Inflammatory macrophage treated with lipopolysaccharide for 1 hour (primary cell): Measurements from ENCODE around the gene SIRT6.
"Not testable (repeated sequence)": the region's sequence is repeated elsewhere in the genome, so short reads cannot be mapped to it uniquely, and the experiment has no call there.

Experiments
- DNase-seq, 2 donors: peaks; one replicate each; pipeline ENCODE4 v3.0.0-alpha.2; 2020 to 2022

The SIRT6 gene

DNA sequence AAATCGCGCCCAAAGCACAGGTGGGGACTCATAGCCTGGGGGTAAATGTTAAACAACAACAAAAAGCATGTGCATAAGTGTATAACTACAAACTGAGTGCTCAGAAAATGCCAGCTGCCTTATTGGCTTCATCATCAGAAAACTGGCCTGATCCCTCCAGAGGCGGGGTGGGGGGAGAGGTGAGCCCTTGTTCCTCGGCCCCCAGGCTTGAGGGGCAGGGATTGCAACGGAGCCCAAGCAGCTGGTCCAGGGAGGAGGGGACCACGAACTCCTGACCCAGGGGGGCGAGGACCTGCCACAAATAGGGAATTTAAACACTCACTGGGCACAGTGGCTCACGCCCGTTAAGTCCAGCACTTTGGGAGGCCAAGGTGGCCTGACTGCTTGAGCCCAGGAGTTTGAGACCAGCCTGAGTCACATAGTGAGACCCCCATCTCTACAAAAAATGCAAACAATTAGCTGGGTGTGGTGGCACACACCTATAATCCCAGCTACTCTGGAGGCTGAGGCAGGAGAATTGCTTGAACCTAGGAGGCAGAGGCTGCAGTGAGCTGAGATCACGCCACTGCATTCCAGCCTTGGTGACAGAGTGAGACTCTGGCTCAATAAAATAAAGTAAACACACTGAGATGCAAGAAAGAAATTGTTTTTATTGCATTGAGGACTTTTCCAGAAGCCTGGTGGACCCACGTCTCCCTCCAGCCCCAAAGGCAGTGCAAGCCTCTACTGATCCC lies 8.7 kb downstream of the SIRT6 start:
- DNase-seq, result no peak

GRCh38 chr19:4172861-4173473 lies 9.4 kb downstream of the SIRT6 start:
- peak in 1 of 2 donors; percentile 53 for DNase-seq

DNA sequence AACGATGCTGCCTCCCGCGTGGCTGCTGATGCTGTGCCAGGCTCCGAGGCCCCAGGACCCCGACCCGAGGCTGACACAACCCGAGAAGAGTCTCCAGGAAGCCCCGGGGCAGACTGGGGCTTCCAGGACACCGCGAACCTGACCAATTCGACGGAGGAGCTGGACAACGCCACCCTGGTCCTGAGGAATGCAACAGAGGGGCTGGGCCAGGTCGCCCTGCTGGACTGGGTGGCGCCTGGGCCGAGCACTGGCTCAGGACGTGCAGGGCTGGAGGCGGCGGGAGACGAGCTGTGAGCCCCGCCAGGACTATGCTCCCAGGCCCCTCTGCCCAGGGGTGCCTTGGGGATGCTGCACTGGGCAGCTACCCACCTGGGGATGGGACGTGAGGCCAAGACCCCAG lies 10.7 kb downstream of the SIRT6 start:
- DNase-seq, result no peak

DNA sequence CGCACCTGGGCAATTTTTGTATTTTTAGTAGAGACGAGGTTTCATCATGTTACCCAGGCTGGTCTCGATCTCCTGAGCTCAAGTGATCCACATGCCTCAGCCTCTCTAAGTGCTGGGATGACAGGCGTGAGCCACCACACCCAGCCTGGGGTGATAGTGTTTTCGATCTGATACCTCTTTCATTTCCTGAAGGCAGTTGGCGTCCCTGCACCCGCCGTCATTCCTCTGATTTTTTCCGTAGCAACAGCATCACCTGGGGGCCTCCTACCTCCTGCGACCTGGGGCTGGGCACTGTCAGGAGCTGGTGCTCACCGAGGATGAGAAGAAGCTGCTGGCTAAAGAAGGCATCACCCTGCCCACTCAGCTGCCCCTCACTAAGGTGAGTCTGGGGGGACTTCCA lies 18.1 kb downstream of the SIRT6 start:
- no peak for DNase-seq

DNA sequence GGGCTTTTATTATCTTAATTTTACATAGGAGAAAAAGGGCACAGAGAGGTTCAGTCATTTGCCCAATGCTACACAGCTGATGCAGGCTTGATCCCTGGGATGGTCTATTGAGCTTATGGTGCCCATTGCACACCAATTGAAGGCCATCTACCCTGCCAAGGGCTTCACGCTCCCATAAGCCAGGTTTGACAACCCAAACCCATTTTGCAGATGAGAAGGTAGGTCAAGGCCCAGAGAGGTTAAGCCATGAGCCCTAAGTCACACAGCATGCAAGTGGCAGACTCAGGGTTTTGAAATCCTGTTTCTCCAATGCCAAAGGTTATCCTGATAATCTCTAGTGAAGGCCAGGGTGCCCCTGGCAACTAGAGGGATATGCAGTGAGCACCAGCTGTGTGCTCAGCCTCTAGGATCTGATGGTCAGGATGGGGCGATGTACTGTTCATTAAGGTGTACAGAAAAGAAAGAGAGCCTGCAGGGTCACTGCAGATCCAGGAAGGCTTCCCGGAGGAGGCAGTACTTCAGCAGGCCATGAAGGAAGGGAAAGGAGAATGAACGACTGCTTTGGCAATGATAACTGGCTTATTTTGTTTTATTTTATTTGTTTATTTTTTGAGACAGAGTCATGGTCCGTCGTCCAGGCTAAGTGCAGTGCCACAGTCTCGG lies 20.8 kb downstream of the SIRT6 start:
- DNase-seq, result no peak

GRCh38 chr19:4157971-4158370 lies 24.4 kb downstream of the SIRT6 start:
- DNase-seq, result not testable (repeated sequence)

DNA sequence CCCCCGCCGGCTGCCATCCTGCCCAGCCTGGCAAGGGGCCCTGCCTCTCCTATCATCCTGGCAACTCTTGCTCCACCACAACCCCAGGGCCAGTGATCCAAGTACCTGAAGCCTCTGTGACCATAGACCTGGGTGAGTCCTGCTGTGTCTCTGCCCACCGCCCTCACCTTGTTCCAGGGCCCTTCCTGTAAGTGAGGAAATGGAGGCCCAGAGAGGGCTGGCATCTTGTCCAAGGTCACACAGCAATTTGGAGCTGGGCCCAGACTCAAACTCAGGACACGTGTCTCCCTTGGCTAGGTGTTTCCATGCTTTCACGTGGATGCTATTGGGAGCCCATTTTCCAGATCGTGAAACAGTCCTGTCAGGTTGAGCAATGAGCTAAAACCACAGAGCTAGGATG lies 25.2 kb downstream of the SIRT6 start:
- no peak for DNase-seq

DNA sequence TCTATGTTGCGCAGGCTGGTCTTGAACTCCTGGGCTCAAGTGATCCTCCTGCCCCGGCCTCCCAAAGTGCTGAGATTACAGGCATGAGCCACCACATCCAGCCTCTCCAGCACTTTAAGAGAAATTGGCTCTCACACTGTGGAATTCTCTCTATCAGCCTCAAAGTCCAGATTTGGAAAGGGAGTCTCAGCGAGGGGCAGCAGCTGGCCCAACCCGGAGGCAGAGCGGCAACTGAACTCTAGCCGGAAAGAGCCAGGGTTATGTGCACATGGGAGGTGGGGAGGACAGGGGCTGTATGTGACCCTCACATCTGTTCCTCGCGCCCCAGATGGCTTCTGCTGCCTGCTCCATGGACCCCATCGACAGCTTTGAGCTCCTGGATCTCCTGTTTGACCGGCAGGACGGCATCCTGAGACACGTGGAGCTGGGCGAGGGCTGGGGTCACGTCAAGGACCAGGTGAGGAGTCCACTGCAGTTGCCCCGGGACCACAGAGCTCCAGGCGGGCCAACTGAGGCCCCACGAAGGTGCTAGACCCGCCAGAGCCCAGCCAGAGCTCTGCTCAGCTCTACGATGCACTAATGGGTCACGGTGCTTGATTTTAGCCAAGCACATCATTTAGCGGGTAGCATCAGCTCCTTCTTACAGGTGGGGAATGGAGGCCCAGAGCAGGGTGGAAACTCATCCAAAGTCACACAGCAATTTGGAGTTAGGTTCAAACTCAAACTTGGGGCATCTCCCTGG lies 27.6 kb downstream of the SIRT6 start:
- no peak for DNase-seq

DNA sequence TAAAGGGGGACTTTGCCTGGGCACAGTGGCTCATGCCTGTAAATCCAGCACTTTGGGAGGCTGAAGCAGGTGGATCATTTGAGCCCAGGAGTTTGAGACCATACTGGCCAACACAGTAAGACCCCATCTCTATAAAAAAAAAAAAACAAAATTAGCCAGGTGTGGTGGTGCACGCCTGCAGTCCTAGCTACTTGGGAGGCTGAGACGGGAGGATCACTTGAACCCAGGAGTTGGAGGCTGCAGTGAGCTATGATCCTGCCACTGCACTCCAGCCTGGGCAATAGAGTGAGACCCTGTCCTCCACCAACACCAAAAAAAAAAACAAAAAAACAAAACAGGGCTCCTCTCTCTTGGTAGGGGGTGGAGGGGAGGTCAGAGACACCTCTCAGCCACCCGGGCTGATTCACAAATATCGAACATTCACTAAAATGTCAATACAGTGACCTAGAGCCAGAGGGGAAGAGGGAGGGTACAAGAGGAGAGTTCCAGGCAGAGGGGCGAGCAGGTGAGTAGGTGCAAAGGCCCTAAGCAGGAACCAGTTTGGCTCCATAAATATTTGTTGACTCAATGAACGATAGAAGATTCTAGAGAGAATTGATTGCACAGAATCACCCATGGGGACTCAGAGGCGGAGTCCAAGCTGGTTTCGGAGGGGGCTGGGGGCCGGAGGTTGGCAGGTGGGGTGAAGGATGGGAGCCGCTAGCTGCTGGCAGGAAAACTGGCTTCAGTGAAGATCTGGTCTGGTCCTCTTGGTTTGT lies 29.9 kb downstream of the SIRT6 start:
- no peak for DNase-seq

DNA sequence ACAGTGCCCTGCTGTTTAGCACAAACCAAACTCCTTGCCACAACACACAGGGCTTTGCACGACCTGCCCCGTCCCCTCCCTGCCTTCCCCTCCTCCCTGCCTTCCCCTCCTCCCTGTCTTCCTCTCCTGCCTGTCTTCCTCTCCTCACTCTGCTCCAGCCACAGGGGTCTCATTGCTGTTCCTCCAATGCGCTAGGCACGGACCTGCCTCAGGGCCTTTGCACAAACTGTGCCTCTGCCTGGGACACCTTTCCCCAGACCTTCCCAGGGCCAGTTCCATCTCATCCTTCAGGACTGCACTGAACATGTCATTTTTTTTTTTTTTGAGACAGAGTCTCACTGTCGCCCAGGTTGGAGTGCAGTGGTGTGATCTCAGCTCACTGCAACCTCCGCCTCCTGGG lies 30.7 kb downstream of the SIRT6 start:
- DNase-seq, result no peak

DNA sequence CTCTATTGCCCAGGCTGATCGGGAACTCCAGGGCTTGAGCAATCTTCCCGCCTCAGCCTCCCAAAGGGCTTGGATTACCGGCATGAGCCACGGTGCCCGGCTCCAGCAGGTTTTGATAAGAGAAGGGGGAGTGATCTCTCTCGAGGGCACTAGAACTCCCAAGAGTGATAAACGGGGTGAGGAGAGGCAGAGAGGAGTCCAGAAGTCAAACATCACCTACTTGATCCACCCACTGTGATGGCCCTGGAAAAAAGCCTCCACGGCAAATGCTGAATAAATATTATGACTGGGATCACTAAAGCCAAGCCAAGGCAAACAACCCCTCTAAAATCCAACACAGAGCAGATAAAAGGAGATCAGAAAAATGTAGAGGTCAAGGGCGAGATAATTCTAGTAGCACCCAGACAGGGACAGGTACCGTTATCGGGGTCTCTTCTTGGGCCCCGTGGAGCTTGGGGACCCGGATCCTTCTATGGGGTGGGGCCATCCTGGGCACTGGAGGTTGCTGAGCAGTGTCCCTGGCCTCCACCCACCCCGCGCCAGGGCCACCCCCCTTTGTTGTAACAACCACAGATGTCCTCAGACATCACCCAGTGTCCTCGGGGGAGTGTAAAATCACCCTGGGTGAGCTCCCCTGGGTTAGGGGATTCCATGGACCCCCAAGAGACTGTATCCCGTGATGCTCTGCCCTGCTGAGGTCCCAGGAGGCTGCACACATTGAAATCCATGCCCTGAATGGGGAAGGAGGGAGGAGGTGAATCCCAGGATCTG lies 32.7 kb downstream of the SIRT6 start:
- no peak for DNase-seq

DNA sequence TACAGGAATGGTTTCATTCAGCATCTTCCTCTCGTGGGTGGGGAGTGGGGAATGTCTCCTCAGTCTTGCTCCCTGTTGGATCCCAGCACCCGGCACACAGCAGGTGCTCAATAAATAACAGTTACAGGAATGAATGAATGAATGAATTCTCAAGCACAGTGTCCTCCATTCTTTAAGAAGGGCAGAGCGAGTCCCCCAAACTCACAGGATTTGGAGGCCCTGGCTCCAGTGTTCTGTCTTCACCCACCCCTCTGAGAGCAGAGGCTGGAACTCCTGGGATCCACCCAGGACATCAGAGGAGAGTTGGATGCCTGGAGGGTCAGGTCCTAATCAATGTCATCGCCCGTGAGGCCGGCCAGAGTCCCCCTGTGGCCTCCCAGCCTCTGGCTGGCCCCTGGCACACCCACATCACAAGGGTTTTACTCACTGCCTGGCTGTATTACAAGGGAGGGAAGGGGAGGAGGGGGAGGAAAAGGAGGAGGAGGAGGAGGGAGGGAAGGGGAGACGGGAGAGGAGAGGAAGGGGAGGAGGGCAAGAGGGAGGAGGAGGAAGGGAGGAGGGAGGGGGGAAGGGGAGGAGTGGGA lies 37.6 kb downstream of the SIRT6 start:
- DNase-seq, result peak; percentile 34

GRCh38 chr19:4142916-4143315 lies 39.4 kb downstream of the SIRT6 start:
- not testable (repeated sequence) for DNase-seq

DNA sequence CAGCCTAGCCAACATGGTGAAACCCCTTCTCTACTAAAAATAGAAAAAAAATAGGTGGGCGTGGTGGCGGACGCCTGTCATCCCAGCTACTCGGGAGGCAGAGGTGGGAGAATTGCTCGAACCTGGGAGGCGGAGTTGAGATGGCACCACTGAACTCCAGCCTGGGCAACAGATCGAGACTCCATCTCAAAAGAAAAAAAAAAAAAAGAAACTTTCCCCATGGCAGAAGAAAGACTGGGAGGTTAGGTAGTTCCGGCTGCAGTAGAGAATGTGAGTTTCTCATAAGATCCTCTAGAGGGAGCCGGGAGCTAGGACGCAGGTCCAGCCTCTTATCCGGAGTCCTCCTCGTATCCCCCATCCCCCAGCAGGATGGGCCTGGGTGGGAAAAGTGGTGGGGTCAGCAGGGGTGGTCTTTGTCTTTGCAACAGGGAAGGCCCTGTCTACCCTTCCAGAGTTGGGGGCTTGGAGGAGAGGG lies 42.1 kb downstream of the SIRT6 start:
- DNase-seq, result peak; percentile 60 to 68

GRCh38 chr19:4139614-4140236 lies 42.6 kb downstream of the SIRT6 start:
- peak; percentile 60 to 92 for DNase-seq

GRCh38 chr19:4138445-4138844 lies 43.9 kb downstream of the SIRT6 start:
- no peak for DNase-seq

DNA sequence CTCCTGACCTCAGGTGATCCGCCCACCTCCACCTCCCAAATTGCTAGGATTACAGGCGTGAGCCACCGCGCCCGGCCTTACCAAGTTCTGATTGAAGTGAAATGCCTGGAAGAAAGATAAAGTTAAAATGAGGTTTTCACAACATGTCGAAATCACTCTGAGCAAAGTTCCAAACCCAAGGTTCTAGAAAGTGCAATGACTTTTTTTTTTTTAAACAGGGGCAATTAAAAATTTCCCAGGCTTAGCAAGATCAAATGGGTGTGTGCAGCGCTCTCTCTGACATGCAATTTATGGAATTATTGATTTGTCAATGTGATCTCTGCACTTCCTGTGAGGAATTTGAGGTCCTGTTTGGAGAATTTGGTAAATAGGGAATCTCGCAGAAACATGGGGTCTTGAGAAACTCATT lies 45.7 kb downstream of the SIRT6 start:
- peak in 1 of 2 donors; percentile 16 for DNase-seq

GRCh38 chr19:4135386-4135785 lies 47.0 kb downstream of the SIRT6 start:
- DNase-seq, result peak; percentile 21 to 29

DNA sequence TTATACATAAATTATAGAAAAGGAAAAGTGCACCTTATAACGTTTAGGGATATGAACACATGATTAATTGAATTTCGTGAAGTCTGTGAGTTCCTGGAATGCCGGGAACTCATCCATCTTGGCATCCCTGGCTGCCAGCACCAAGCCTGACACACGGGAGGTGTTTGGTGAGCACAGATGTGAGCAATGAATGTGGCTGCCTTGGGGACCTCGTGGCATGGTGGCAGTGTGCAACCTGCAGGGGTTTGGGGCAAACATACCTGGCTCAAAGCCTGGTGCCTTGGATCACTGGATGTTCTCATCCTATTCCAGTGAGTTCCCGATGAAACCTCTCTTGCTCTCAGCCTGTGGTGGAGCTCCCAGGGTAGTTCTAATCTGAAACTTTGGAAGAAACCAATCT lies 48.0 kb downstream of the SIRT6 start:
- no peak for DNase-seq

DNA sequence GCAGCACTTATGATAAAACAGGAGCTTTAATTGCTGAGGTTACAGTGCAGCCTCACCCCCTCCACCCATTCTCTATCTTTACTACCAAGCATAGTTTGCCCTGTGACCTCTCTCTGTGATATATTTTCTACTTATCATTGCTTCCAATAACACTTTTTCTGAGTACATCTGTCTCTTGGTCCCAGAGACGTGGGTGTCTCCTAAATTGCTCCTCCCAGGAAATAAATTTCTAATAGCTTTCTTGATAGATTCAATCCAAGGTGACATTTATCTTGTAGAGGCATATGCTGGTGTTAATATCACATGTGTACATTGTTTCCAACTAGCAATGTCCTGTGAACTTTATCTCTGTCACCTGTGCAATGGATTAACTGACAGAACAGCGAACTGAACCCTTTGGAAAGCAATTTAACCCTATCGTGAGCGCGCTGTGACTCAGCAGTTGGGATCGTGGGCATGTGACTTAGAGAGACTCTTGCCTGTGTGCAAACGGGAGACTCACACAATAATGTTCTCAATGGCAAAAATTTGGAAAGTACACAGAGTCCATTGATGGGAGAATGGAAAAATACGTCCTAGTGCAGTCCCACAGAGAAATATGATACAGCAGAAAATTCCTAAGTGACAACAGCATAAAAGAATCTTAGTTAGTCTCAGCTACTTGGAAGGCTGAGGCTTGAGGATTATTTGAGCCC lies 51.5 kb downstream of the SIRT6 start:
- DNase-seq, result peak; percentile 87
